Mammary epithelial cell (primary cell): Measurements from ENCODE around the gene CNTN4.

ENCODE experiments used
- EZH2 ChIP-seq: IDR thresholded peaks from 2 replicates; pipeline ENCODE4 v1.6.1; 2012; ENCODE audit warnings: low read length, inconsistent platforms, borderline replicate concordance
- TF ChIP-seq, protein P1 (sequence below), 2 donors: IDR thresholded peaks in 1 of 2; conservative IDR thresholded peaks in 1 of 2; 2 replicates each; pipeline ENCODE4 v1.5.1; 2011 to 2012; ENCODE audit warnings: inconsistent platforms in 2 of 2, low read length in 2 of 2, mild to moderate bottlenecking in 2 of 2, control low read depth in 1 of 2, low read depth in 1 of 2; ENCODE audit not compliant: insufficient read depth in 1 of 2; ENCODE audit errors: extremely low read depth in 1 of 2

DNA sequence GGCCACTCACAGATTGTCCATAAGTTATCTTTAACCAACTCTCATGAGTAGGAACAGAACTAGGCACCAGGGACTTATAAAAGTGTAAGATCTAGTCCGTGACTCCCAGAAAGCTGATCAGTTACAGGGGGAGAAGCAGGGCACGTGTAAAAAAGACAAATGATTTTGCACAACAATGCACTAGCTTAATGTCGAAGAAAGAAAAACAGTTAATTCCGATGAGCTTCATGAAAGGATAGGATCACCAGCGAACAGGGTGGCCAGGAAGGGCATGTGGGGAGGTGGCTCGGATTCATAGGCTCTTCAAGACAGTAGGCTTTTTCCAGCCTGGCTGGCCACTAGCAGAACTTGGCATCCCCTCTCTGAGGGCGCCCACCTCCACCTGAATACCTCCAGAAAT lies 921.5 kb downstream of the CNTN4 start:
- TF ChIP-seq, protein P1, sequence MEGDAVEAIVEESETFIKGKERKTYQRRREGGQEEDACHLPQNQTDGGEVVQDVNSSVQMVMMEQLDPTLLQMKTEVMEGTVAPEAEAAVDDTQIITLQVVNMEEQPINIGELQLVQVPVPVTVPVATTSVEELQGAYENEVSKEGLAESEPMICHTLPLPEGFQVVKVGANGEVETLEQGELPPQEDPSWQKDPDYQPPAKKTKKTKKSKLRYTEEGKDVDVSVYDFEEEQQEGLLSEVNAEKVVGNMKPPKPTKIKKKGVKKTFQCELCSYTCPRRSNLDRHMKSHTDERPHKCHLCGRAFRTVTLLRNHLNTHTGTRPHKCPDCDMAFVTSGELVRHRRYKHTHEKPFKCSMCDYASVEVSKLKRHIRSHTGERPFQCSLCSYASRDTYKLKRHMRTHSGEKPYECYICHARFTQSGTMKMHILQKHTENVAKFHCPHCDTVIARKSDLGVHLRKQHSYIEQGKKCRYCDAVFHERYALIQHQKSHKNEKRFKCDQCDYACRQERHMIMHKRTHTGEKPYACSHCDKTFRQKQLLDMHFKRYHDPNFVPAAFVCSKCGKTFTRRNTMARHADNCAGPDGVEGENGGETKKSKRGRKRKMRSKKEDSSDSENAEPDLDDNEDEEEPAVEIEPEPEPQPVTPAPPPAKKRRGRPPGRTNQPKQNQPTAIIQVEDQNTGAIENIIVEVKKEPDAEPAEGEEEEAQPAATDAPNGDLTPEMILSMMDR (conservative IDR thresholded peaks at IDR 0.05 in 1 of 2, IDR thresholded peaks at IDR 0.05 in 1 of 2; ENCODE audit: extremely low read depth in 1 of 2, insufficient read depth in 1 of 2, low read depth in 1 of 2, low read length in 2 of 2): no peak
- TF ChIP-seq EZH2: no peak
